ENCODE data around the gene APC.

DNA sequence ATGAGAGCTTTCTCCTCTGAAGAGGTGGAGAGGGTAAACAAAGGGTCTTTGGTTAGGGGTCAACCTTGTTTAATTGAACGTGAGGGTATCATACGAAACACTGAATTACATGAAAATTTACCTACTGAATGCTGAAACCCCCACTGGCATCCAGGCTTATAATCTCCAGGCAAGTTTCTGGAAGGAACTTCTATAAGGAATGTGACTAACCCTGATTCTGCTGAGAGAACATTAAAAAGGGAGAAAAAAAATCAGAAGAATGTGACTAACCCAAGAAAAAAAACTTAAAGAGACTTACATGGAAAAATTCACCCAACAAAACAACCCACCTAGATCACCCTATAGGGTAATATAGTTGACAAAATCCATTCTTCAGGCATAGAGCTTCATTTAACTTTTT is 55.5 kb downstream of the APC start:
- no peak for TF ChIP-seq CTCF (IDR thresholded peaks at IDR 0.05; ENCODE audit: insufficient read depth, low read depth, low read length)
- no peak for TF ChIP-seq EZH2 (IDR thresholded peaks at IDR 0.05; ENCODE audit: insufficient read depth, low read length)

Measured in astrocyte (in vitro differentiated cells and primary cell).